HepG2 (cell line): ENCODE measurements around the gene TBC1D10A. TPM values are rescaled to one million over a fixed set of nuclear protein-coding genes. Genes with fewer than 3 reads are reported as not detected.

ENCODE experiments used
- ATAC-seq: fragments of 200-7000 bp; cut with Tn5 transposase; 3 replicates; pipeline ENCODE4 v1.9.1; 2020; ENCODE audit warnings: mild to moderate bottlenecking, moderate library complexity
- BruUV-seq: library from RNA; stranded (reverse); fragments of 400-500 nt; replicated peaks from 2 replicates; lab custom pipeline; 2021; lab: Mats Ljungman, UMichigan
- CTCF ChIA-PET: fragments of 300-600 bp; formaldehyde crosslinking; extraction: SDS; loops from one replicate; lab custom pipeline; 2021; ENCODE audit warnings: low total read pairs, inconsistent platforms, low intra/inter-chr PET ratio; lab: Yijun Ruan, JAX
- POLR2A ChIA-PET: fragments of 350-600 bp; sonication (Branson Sonifier 250); formaldehyde crosslinking; loops from one replicate; lab custom pipeline; 2020; ENCODE audit warnings: antibody characterized with exemption, inconsistent platforms; lab: Yijun Ruan, JAX
- DNase-seq: peaks from one replicate; pipeline ENCODE4 v3.0.0-alpha.2; 2015; ENCODE audit warnings: low spot score
- FAIRE-seq: peaks from 3 replicates; lab custom pipeline; 2011; peaks lifted over from hg19 to GRCh38; lab: Jason Lieb, UNC
- H2AFZ ChIP-seq: one replicate; pipeline ENCODE4 v1.6.1; 2011; ENCODE audit warnings: low read length, inconsistent platforms
- H3K27ac ChIP-seq: fragments of 300-600 bp; 3 replicates; pipeline ENCODE4 v1.8.0; 2011; ENCODE audit warnings: mixed run types, mild to moderate bottlenecking, mixed read lengths, low read length, inconsistent platforms; ENCODE audit not compliant: insufficient read depth; ENCODE audit errors: extremely low read length
- H3K27me3 ChIP-seq, 2 experiments: fragments of 200-600 bp in 1 of 2; 2 replicates in 1 of 2; 3 replicates in 1 of 2; pipeline versions ENCODE4 v1.6.0 to v1.8.0; 2011; ENCODE audit warnings: low read length in 2 of 2, mild to moderate bottlenecking in 2 of 2, moderate library complexity in 2 of 2, inconsistent platforms in 1 of 2; ENCODE audit not compliant: insufficient read depth in 2 of 2, control insufficient read depth in 1 of 2
- H3K36me3 ChIP-seq, 2 experiments: fragments of 200-600 bp in 1 of 2; replicated peaks in 1 of 2; 2 replicates in 1 of 2; 3 replicates in 1 of 2; pipeline versions ENCODE4 v1.5.1 to v1.8.0; 2011; ENCODE audit warnings: low read length in 2 of 2, inconsistent platforms in 1 of 2; ENCODE audit not compliant: insufficient read depth in 2 of 2, control insufficient read depth in 1 of 2
- H3K4me1 ChIP-seq: 2 replicates; pipeline ENCODE4 v1.5.1; 2012; ENCODE audit warnings: low read length, inconsistent platforms; ENCODE audit not compliant: insufficient read depth
- H3K4me2 ChIP-seq: 2 replicates; pipeline ENCODE4 v1.6.0; 2011; ENCODE audit warnings: low read depth, low read length, inconsistent platforms
- H3K4me3 ChIP-seq, 3 experiments: fragments of 200-600 bp in 1 of 3; sonication (generic), shearing (Covaris generic) in 1 of 3; replicated peaks in 1 of 3; 2 replicates each; pipeline ENCODE4 v1.5.1; 2011 to 2016; ENCODE audit warnings: low read length in 3 of 3, inconsistent platforms in 2 of 3, low read depth in 2 of 3, mild to moderate bottlenecking in 2 of 3, control low read depth in 1 of 3, mixed read lengths in 1 of 3; ENCODE audit not compliant: insufficient read depth in 1 of 3
- H3K79me2 ChIP-seq: one replicate; pipeline ENCODE4 v1.6.1; 2011; ENCODE audit warnings: low read length, inconsistent platforms; ENCODE audit not compliant: insufficient read depth
- H3K9ac ChIP-seq: 2 replicates; pipeline ENCODE4 v1.6.0; 2011; ENCODE audit warnings: mild to moderate bottlenecking, low read depth, low read length, inconsistent platforms; ENCODE audit not compliant: insufficient read depth
- H3K9me3 ChIP-seq: 2 replicates; pipeline ENCODE4 v1.5.1; 2012; ENCODE audit warnings: mild to moderate bottlenecking, low read length
- H4K20me1 ChIP-seq: 2 replicates; pipeline ENCODE4 v1.6.0; 2011; ENCODE audit warnings: inconsistent platforms, mild to moderate bottlenecking, low read length, moderate library complexity; ENCODE audit not compliant: insufficient read depth
- AGO1 ChIP-seq: fragments of 200-400 bp; formaldehyde crosslinking; IDR thresholded peaks from 2 replicates; pipeline ENCODE4 v1.6.1; 2017; ENCODE audit warnings: mild to moderate bottlenecking, low read depth, low read length, moderate library complexity; ENCODE audit not compliant: poor library complexity, severe bottlenecking
- AGO2 ChIP-seq: fragments of 200-400 bp; formaldehyde crosslinking; optimal IDR thresholded peaks from 2 replicates; pipeline ENCODE3; 2017; ENCODE audit warnings: mild to moderate bottlenecking, low read depth, low read length, moderate library complexity
- BRF2 ChIP-seq: sonication (generic); formaldehyde crosslinking; IDR thresholded peaks from 2 replicates; pipeline ENCODE4 v1.8.1; 2022; ENCODE audit warnings: mild to moderate bottlenecking, missing genetic modification reagents
- GABPB1 ChIP-seq: IDR thresholded peaks from 2 replicates; pipeline ENCODE4 v1.6.1; 2016; ENCODE audit warnings: mild to moderate bottlenecking, missing genetic modification reagents, moderate library complexity, missing compliant biosample characterization
- HNRNPL ChIP-seq: fragments of 200-400 bp; formaldehyde crosslinking; IDR thresholded peaks from 2 replicates; pipeline ENCODE4 v1.6.1; 2017; ENCODE audit warnings: mild to moderate bottlenecking, low read depth, low read length
- HOXD1 ChIP-seq: sonication (generic); formaldehyde crosslinking; IDR thresholded peaks from 2 replicates; pipeline ENCODE4 v1.5.0; 2020; ENCODE audit warnings: missing genetic modification reagents
- KLF6 ChIP-seq: IDR thresholded peaks from 2 replicates; pipeline ENCODE4 v1.8.0; 2016; ENCODE audit warnings: missing biosample characterization, missing genetic modification reagents
- MAX ChIP-seq: IDR thresholded peaks from 2 replicates; pipeline ENCODE4 v1.6.1; 2012; ENCODE audit warnings: inconsistent platforms
- RBM22 ChIP-seq: fragments of 200-400 bp; formaldehyde crosslinking; optimal IDR thresholded peaks from 2 replicates; pipeline ENCODE3; 2017; ENCODE audit warnings: mild to moderate bottlenecking, low read length, moderate library complexity
- RBM39 ChIP-seq: fragments of 200-400 bp; formaldehyde crosslinking; IDR thresholded peaks from one replicate; pipeline ENCODE4 v1.6.1; 2018; ENCODE audit warnings: antibody characterized with exemption, mild to moderate bottlenecking, low read depth, low read length; ENCODE audit not compliant: poor library complexity, severe bottlenecking
- RXRA ChIP-seq: sonication (generic); formaldehyde crosslinking; IDR thresholded peaks from 2 replicates; pipeline ENCODE4 v1.5.1; 2020; ENCODE audit warnings: missing genetic modification reagents
- ZBTB49 ChIP-seq: sonication (generic); formaldehyde crosslinking; IDR thresholded peaks from 2 replicates; pipeline ENCODE4 v1.4.0; 2020; ENCODE audit warnings: missing genetic modification reagents, borderline replicate concordance
- ZFP90 ChIP-seq: sonication (generic); formaldehyde crosslinking; IDR thresholded peaks from 2 replicates; pipeline ENCODE4 v1.8.0; 2022; ENCODE audit warnings: missing genetic modification reagents, mild to moderate bottlenecking, inconsistent platforms, borderline replicate concordance
- ZNF253 ChIP-seq: sonication (generic); formaldehyde crosslinking; IDR thresholded peaks from 2 replicates; pipeline ENCODE4 v1.8.0; 2022; ENCODE audit warnings: mild to moderate bottlenecking, missing genetic modification reagents, borderline replicate concordance
- ZNF263 ChIP-seq: sonication (generic); formaldehyde crosslinking; IDR thresholded peaks from 2 replicates; pipeline ENCODE4 v1.4.0; 2020; ENCODE audit warnings: missing genetic modification reagents
- ZNF564 ChIP-seq: sonication (generic); formaldehyde crosslinking; IDR thresholded peaks from 2 replicates; pipeline ENCODE4 v1.8.1; 2023; ENCODE audit warnings: mild to moderate bottlenecking, missing genetic modification reagents
- ZNF607 ChIP-seq: sonication (generic); formaldehyde crosslinking; IDR thresholded peaks from 2 replicates; pipeline ENCODE4 v1.5.1; 2020; ENCODE audit warnings: missing genetic modification reagents, mild to moderate bottlenecking, borderline replicate concordance
- ZNF740 ChIP-seq: sonication (generic); formaldehyde crosslinking; IDR thresholded peaks from 2 replicates; pipeline ENCODE4 v1.4.0; 2020; ENCODE audit warnings: missing genetic modification reagents
- ZNF841 ChIP-seq: sonication (generic); formaldehyde crosslinking; IDR thresholded peaks from 2 replicates; pipeline ENCODE4 v1.8.1; 2023; ENCODE audit warnings: missing genetic modification reagents, borderline replicate concordance
- WGBS: methylation state at CpG from one replicate; pipeline ENCODE4 v1.1.6; 2017; ENCODE audit warnings: low lambda C conversion rate; 5-methylcytosine and 5-hydroxymethylcytosine counted together
- in situ Hi-C: cut with HindIII; loops from 2 replicates; pipeline ENCODE4 v1.10.0; 2017; ENCODE audit warnings: low pct_unique_long_range_greater_than_20kb; ENCODE audit not compliant: extremely low pct_ligation_motif_present
- intact Hi-C: fragments of 100-400 bp; cut with micrococcal nuclease; formaldehyde crosslinking; loops from one replicate; pipeline ENCODE4 v1.10.0; 2022; ENCODE audit not compliant: unreplicated experiment
- polyA plus RNA-seq, 8 experiments: library from polyadenylated mRNA; depleted of rRNA in 3 of 8; stranded (reverse) in 7 of 8; unstranded in 1 of 8; fragments of >200 nt; fragmentation: Illumina TruSeq in 4 of 8; extraction: Trizol in 4 of 8; gene quantifications; 2 replicates each; pipeline versions ENCODE4 v1.2.1 to v1.2.3, GENCODE V29; 2011 to 2016; ENCODE audit warnings: low read depth in 4 of 8, missing spikeins in 1 of 8, mixed read lengths in 1 of 8; ENCODE audit not compliant: insufficient read depth in 1 of 8
- total RNA-seq, 5 experiments: library from RNA; depleted of rRNA; stranded (reverse); fragments of >200 nt; fragmentation: Illumina TruSeq; extraction: Trizol; gene quantifications; 2 replicates each; pipeline ENCODE4 v1.2.3, GENCODE V29; 2016; ENCODE audit warnings: low read depth in 1 of 5

Gene TBC1D10A
- total and polyA plus RNA-seq, 2 of the 13 experiments (the other 11 are each of a cell fraction or from before 2014, with no cell fraction given), result 4.2 to 4.9 TPM

GRCh38 chr22:30245985-30246813, 80.5 kb downstream of the TBC1D10A start, which contains the start of gene LIF:
LIF (minus strand) TSS chr22:30246759; CDS start chr22:30246695, 64 bp downstream.
- intact Hi-C loops, result no loop called here
- H3K4me3 ChIP-seq, result peak within 1 kb of the TSS; percentile 40 to 67 (median 56)
- peaks cover 63% of the 10 kb centered on the region for H3K4me1 ChIP-seq
- peak; percentile 22; the same call in 2 of the 3 replicates for ATAC-seq
- no peaks in the 10 kb centered on the region for H3K27me3 ChIP-seq
- TSS peak; percentile 70 for BruUV-seq
- H3K4me2 ChIP-seq, result peak within 1 kb of the TSS; percentile 74
- in situ Hi-C loops, result no loop called here
- H2AFZ ChIP-seq, result no peak within 1 kb of the TSS
- no peaks in the 10 kb centered on the region for H3K9me3 ChIP-seq
- 59% methylated on average over 36 of the region's 64 CpGs for WGBS
- CTCF ChIA-PET, result no interaction called here
- no peak for FAIRE-seq
- H3K79me2 ChIP-seq, result no peaks in the 10 kb centered on the region
- H3K36me3 ChIP-seq, result no peaks in the 10 kb centered on the region
- H3K9ac ChIP-seq, result peak within 1 kb of the TSS; percentile 52
- peak within 1 kb of the TSS; percentile 47 for H3K27ac ChIP-seq
- POLR2A ChIA-PET, result interaction anchor here (1.0 to 1.4 kb wide), 4 partner anchors 36 to 141 kb away, joined by 3 to 4 read pairs (median 3); partner anchors contain the start of gene RNF215
- DNase-seq, result no peak
- no peaks in the 10 kb centered on the region for H4K20me1 ChIP-seq
- TF ChIP-seq AGO2 (peak; percentile 74), RBM22 (peak; percentile 43), MAX (peak; percentile 56; the same call in 1 of the 2 replicates), ZFP90 (CRISPR knock-in tag) (0 out of 2 replicates have a peak, but pooled peaks have one; percentile 22), BRF2 (no peak), HOXD1 (CRISPR knock-in tag) (0 out of 2 replicates have a peak, but pooled peaks have one; percentile 33), ZNF740 (CRISPR knock-in tag) (no peak), ZNF564 (CRISPR knock-in tag) (peak; percentile 37; the same call in 1 of the 2 replicates), ZNF253 (0 out of 2 replicates have a peak, but pooled peaks have one; percentile 26), AGO1 (peak; percentile 59), KLF6 (CRISPR knock-in tag) (0 out of 2 replicates have a peak, but pooled peaks have one; percentile 29), RBM39 (peak; percentile 48), RXRA (0 out of 2 replicates have a peak, but pooled peaks have one; percentile 9), ZBTB49 (no peak), ZNF263 (CRISPR knock-in tag) (0 out of 2 replicates have a peak, but pooled peaks have one; percentile 11), ZNF607 (CRISPR knock-in tag) (no peak), GABPB1 (peak; percentile 26; the same call in 1 of the 2 replicates), HNRNPL (no peak), ZNF841 (no peak)
